NB4 (cell line): ENCODE data around the gene GDAP1L1.

Experiments
- DNase-seq: peaks from one replicate; pipeline ENCODE4 v3.0.0; 2010; ENCODE audit warnings: low read depth
- H3K4me3 ChIP-seq: one replicate; pipeline ENCODE4 v1.5.1; 2011; ENCODE audit warnings: mild to moderate bottlenecking, low read depth, low read length, moderate library complexity
- MAX ChIP-seq: IDR thresholded peaks from 2 replicates; pipeline ENCODE4 v1.6.1; 2011; ENCODE audit warnings: low read depth, low read length
- MYC ChIP-seq: IDR thresholded peaks from 2 replicates; pipeline ENCODE4 v1.6.1; 2011; ENCODE audit warnings: low read depth, low read length
- POLR2A ChIP-seq: IDR thresholded peaks from 2 replicates; pipeline ENCODE4 v1.6.1; 2011; ENCODE audit warnings: mild to moderate bottlenecking; ENCODE audit not compliant: insufficient read length; ENCODE audit errors: extremely low read depth
- TF ChIP-seq, protein P1 (sequence below): IDR thresholded peaks from one replicate; pipeline ENCODE4 v1.5.1; 2012; ENCODE audit warnings: low read depth, low read length

GDAP1L1 gene

GRCh38 chr20:44254073-44254472 lies 7.0 kb downstream of the GDAP1L1 start:
- H3K4me3 ChIP-seq = no peak overlapping the region
- TF ChIP-seq MAX (no peak), MYC (no peak), POLR2A (no peak)
- TF ChIP-seq, protein P1, sequence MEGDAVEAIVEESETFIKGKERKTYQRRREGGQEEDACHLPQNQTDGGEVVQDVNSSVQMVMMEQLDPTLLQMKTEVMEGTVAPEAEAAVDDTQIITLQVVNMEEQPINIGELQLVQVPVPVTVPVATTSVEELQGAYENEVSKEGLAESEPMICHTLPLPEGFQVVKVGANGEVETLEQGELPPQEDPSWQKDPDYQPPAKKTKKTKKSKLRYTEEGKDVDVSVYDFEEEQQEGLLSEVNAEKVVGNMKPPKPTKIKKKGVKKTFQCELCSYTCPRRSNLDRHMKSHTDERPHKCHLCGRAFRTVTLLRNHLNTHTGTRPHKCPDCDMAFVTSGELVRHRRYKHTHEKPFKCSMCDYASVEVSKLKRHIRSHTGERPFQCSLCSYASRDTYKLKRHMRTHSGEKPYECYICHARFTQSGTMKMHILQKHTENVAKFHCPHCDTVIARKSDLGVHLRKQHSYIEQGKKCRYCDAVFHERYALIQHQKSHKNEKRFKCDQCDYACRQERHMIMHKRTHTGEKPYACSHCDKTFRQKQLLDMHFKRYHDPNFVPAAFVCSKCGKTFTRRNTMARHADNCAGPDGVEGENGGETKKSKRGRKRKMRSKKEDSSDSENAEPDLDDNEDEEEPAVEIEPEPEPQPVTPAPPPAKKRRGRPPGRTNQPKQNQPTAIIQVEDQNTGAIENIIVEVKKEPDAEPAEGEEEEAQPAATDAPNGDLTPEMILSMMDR = no peak
- DNase-seq = no peak

DNA sequence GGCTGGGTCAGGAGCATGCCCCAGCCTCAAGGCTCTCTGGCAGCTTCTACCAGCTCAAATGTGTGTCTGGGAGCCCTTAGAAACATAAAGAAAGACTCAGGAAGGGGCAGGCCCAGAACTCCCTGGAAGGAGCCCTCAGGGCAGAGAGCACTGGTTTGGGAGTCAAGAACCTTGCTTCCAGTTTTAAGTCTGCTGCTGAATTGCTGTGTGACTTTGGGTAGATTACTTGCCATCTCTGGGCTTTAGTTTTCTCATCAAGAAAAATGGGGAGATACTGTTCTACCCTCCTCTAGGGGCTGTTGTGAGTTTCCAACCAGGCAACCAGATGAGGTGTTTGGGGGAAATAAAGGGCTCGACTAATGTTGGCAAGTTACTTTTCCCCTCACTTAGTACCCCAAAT lies 8.8 kb downstream of the GDAP1L1 start:
- TF ChIP-seq POLR2A = no peak
- no peak for TF ChIP-seq MYC
- TF ChIP-seq MAX = no peak
- TF ChIP-seq, protein P1 = no peak
- no peak overlapping the region for H3K4me3 ChIP-seq
- no peak for DNase-seq

GRCh38 chr20:44256961-44257360 lies 9.9 kb downstream of the GDAP1L1 start:
- no peak for DNase-seq
- H3K4me3 ChIP-seq = no peak overlapping the region
- TF ChIP-seq MYC (no peak), POLR2A (no peak), MAX (no peak)
- TF ChIP-seq, protein P1 = no peak

DNA sequence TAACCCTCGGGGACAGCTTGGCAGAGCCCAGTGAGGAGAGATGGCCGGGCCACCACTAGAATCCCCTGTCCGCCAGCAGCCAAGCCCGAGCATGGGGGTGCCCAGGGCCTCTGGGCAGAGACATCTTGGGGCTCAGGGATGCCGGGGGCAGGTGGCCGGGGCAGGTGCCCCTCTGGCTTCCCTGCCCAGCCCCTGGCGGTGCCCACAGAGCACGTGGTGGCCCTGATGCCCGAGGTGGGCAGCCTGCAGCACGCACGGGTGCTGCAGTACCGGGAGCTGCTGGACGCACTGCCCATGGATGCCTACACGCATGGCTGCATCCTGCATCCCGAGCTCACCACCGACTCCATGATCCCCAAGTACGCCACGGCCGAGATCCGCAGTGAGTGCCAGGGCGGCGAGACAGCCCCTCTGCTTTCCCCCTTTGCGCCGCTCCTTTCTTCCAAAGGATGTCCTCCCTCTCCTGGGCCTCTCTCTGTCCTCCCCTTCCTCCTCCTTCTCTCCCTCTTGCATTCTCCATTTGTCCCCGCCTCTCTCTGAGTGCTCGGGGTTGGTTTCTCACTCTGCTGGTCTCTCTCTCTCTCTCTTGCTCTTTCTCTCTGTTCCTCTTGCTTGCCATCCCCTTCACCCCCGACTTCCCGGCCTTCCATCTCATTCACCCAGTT lies 11.2 kb downstream of the GDAP1L1 start:
- no peak for TF ChIP-seq MAX
- TF ChIP-seq MYC = no peak
- no peak for TF ChIP-seq POLR2A
- TF ChIP-seq, protein P1 = no peak
- H3K4me3 ChIP-seq = no peak overlapping the region
- no peak for DNase-seq

GRCh38 chr20:44264287-44264686 lies 17.2 kb downstream of the GDAP1L1 start:
- DNase-seq = peak; percentile 38
- TF ChIP-seq MYC (no peak), MAX (no peak), POLR2A (no peak)
- TF ChIP-seq, protein P1 = no peak

More at GRCh38 chr20:44264287-44264686, 17.2 kb downstream of the GDAP1L1 start:
- H3K4me3 ChIP-seq = no peak overlapping the region
